Activated CD4-positive, alpha-beta T cell treated with anti-CD3 and anti-CD28 coated beads, Interleukin-2, amount 50 U/mL, for 48 hours (primary cell): ENCODE measurements around the gene PHKA2.

Experiments used
- DNase-seq, 2 experiments: peaks; one replicate each; pipeline ENCODE4 v3.0.0-alpha.2; 2020

Gene PHKA2

GRCh38 chrX:18970465-18970864, 13.4 kb downstream of the PHKA2 start:
- no peak for DNase-seq

- DNase-seq: no peak
Measured at GRCh38 chrX:18966624-18967023, 17.3 kb downstream of the PHKA2 start.

GRCh38 chrX:18964901-18965300, 19.0 kb downstream of the PHKA2 start:
- no peak for DNase-seq

GRCh38 chrX:18964026-18964425, 19.9 kb downstream of the PHKA2 start:
- DNase-seq: no peak

GRCh38 chrX:18962329-18962728, 21.6 kb downstream of the PHKA2 start:
- DNase-seq: no peak

GRCh38 chrX:18961686-18962085, 22.2 kb downstream of the PHKA2 start:
- DNase-seq: no peak

GRCh38 chrX:18956303-18957032, 27.4 kb downstream of the PHKA2 start:
- DNase-seq: no peak

- no peak for DNase-seq
Measured at GRCh38 chrX:18955676-18956075, 28.2 kb downstream of the PHKA2 start.

- no peak for DNase-seq
Measured at GRCh38 chrX:18951032-18951431, 32.9 kb downstream of the PHKA2 start.

- DNase-seq: no peak
Measured at GRCh38 chrX:18949944-18950301, 34.0 kb downstream of the PHKA2 start.

- DNase-seq: no peak
Measured at GRCh38 chrX:18949291-18949943, 34.5 kb downstream of the PHKA2 start.

GRCh38 chrX:18946611-18947010, 37.3 kb downstream of the PHKA2 start:
- no peak for DNase-seq

- no peak for DNase-seq
Measured at GRCh38 chrX:18946157-18946556, 37.8 kb downstream of the PHKA2 start.

- DNase-seq: no peak
Measured at GRCh38 chrX:18945483-18945882, 38.4 kb downstream of the PHKA2 start.

- no peak for DNase-seq
Measured at GRCh38 chrX:18944482-18944881, 39.4 kb downstream of the PHKA2 start.

- DNase-seq: no peak
Measured at GRCh38 chrX:18941896-18942295, 42.0 kb downstream of the PHKA2 start.

GRCh38 chrX:18938710-18939109, 45.2 kb downstream of the PHKA2 start:
- no peak for DNase-seq

GRCh38 chrX:18937173-18937572, 46.7 kb downstream of the PHKA2 start:
- DNase-seq: no peak

- no peak for DNase-seq
Measured at GRCh38 chrX:18935893-18936292, 48.0 kb downstream of the PHKA2 start.

- DNase-seq: no peak
Measured at GRCh38 chrX:18934708-18935107, 49.2 kb downstream of the PHKA2 start.

- no peak for DNase-seq
Measured at GRCh38 chrX:18933617-18934016, 50.3 kb downstream of the PHKA2 start.

- DNase-seq: no peak
Measured at GRCh38 chrX:18931972-18932371, 51.9 kb downstream of the PHKA2 start.

- no peak for DNase-seq
Measured at GRCh38 chrX:18929775-18930174, 54.1 kb downstream of the PHKA2 start.

- no peak for DNase-seq
Measured at GRCh38 chrX:18927558-18927957, 56.4 kb downstream of the PHKA2 start.
